ENCODE measurements around the gene LTF. TPM values are rescaled to one million over a fixed set of nuclear protein-coding genes. Genes with fewer than 3 reads are reported as not detected.

LTF gene
- total RNA-seq, 1 donor from 2014 or later: not detected

DNA sequence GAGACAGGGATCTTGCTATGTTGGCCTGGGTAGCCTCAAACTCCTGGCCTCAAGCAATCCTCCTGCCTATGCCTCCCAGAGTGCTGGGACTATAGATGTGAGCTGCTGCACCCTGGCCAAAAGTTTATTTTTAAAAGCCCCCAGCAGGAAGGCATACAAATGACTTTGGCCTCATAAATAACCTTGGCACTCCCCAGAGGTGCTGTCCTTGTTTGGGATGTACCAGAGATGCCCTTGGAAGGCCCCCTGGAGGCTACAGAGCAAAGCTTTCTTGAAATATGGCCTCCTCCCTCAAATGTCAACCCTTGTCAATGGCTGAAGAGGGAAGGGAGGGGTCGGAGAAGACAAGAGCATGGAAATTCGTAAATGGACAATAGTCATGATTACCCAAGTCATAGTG is 19.1 kb upstream of the LTF start:
- no peak for DNase-seq (ENCODE audit: low read depth)
- TF ChIP-seq CTCF (conservative IDR thresholded peaks at IDR 0.05; ENCODE audit: low read depth, low read length): no peak
- no peak overlapping the region for H3K4me3 ChIP-seq (ENCODE audit: low read depth, low read length)

DNA sequence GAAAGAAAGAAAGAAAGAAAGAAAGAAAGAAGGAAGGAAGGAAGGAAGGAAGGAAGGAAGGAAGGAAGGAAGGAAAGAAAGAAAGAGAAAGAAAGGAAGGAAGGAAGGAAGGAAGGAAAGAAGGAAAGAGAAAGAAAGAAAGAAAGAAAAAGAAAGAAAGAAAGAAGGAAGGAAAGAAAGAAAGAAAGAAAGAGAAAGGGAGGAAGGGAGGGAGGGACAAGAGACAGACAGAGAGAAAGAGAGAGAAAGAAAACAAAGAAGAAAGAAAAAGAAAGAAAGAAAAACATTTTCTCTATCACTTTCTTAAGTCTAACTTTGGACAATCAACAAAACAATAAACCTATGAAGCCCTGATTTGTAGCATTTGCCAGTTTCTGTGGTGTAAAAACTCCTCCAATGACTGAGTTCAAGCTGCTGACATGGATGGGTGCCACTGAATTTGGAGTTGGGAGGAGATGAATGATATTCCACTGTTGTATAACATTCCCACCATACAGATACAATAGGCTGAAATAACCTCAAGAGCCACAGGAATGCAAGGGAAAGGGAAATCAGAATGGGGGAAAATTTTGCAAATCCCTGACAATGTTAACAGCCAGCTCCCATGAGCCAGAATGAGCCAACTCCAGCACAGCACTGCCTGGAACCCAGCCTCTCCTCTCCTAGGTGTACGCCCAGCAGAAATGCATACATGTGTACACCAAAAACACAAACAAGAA is 18.1 kb upstream of the LTF start:
- no peak for DNase-seq (ENCODE audit: low read depth)
- TF ChIP-seq CTCF (conservative IDR thresholded peaks at IDR 0.05; ENCODE audit: low read depth, low read length): no peak

DNA sequence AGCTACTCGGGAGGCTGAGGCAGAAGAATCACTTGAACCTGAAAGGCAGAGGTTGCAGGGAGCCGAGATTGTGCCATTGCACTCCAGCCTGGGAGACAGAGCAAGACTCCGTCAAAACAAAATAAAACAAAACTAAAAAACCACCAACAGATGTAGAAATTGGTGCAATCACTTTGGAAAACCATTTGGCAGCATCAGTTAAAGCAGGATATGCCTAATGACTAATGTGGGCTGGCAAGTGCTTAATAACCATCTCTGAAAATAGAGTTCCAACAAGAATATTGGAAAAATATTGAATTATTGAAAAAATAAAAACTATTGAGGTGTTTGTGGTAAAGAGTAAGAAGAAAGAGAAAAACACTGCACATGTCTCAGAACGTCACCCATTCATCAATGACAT is 16.9 kb upstream of the LTF start:
- H3K4me3 ChIP-seq (ENCODE audit: low read depth, low read length): no peak overlapping the region
- no peak for DNase-seq (ENCODE audit: low read depth)
- no peak for TF ChIP-seq CTCF (conservative IDR thresholded peaks at IDR 0.05; ENCODE audit: low read depth, low read length)

More for the DNA sequence above, 18.1 kb upstream of the LTF start:
- no peak overlapping the region for H3K4me3 ChIP-seq (ENCODE audit: low read depth, low read length)

GRCh38 chr3:46480491-46481195 is 15.9 kb upstream of the LTF start:
- no peak for DNase-seq (ENCODE audit: low read depth)
- no peak overlapping the region for H3K4me3 ChIP-seq (ENCODE audit: low read depth, low read length)
- TF ChIP-seq CTCF (conservative IDR thresholded peaks at IDR 0.05; ENCODE audit: low read depth, low read length): no peak

DNA sequence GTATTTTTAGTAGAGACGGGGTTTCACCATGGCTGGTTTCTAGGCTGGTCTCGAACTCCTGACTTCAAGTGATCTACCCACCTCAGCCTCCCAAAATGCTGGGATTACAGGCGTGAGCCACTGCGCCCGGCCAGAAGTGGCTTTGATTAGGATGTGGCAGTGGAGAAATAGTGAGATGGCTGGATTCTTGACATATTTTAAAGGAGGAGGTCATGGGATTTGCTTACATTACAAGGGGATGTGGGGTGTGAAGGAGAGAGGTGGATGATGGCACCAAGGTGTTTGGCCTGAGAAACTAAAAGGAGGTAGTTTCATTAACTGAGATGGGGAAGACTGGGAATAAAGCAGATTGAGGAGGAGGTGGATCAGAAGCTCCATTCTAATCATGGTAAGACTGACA is 15.0 kb upstream of the LTF start:
- no peak overlapping the region for H3K4me3 ChIP-seq (ENCODE audit: low read depth, low read length)
- TF ChIP-seq CTCF (conservative IDR thresholded peaks at IDR 0.05; ENCODE audit: low read depth, low read length): no peak
- DNase-seq (ENCODE audit: low read depth): no peak

GRCh38 chr3:46479021-46479420 is 14.3 kb upstream of the LTF start:
- H3K4me3 ChIP-seq (ENCODE audit: low read depth, low read length): no peak overlapping the region
- no peak for TF ChIP-seq CTCF (conservative IDR thresholded peaks at IDR 0.05; ENCODE audit: low read depth, low read length)

More at GRCh38 chr3:46479021-46479420, 14.3 kb upstream of the LTF start:
- DNase-seq (ENCODE audit: low read depth): no peak
